GM18520 (cell line): Measurements from ENCODE around the gene FADS1.
A peak's percentile ranks its signal among the peaks of the same experiment; 100 is the strongest.

Source experiments
- ATAC-seq: cut with Tn5 transposase; IDR thresholded peaks from one replicate; pipeline ENCODE4 v1.9.1; 2021; ENCODE audit not compliant: unreplicated experiment

The FADS1 gene

GRCh38 chr11:61797263-61797944 lies 19.4 kb downstream of the FADS1 start:
- no peak for ATAC-seq

- no peak for ATAC-seq
Observed at GRCh38 chr11:61795876-61796526, 20.8 kb downstream of the FADS1 start.

DNA sequence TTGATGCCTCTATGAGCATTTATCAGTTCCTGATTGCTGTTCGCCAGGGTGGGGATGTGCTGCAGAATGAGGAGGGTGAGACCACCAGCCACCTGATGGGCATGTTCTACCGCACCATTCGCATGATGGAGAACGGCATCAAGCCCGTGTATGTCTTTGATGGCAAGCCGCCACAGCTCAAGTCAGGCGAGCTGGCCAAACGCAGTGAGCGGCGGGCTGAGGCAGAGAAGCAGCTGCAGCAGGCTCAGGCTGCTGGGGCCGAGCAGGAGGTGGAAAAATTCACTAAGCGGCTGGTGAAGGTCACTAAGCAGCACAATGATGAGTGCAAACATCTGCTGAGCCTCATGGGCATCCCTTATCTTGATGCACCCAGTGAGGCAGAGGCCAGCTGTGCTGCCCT lies 21.3 kb downstream of the FADS1 start:
- no peak for ATAC-seq

- no peak for ATAC-seq
Observed at GRCh38 chr11:61794579-61794978, 22.2 kb downstream of the FADS1 start.

DNA sequence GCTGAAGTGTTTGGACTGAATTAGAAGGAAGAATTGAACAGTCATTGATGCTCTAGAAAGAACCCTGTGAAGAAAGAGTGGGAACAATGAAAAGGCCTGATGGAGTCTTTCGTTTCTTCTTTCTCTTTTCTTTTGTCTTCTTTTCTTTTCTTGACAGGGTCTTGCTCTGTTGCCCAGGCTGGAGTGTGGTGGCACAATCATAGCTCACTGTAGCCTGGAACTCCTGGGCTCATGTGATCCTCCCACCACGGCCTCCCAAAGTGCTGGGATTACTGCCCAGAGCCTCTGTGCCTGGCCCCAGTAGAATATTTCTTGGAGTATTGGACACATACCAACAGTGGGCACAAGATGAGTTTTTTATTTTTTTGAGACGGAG lies 23.0 kb downstream of the FADS1 start:
- no peak for ATAC-seq

DNA sequence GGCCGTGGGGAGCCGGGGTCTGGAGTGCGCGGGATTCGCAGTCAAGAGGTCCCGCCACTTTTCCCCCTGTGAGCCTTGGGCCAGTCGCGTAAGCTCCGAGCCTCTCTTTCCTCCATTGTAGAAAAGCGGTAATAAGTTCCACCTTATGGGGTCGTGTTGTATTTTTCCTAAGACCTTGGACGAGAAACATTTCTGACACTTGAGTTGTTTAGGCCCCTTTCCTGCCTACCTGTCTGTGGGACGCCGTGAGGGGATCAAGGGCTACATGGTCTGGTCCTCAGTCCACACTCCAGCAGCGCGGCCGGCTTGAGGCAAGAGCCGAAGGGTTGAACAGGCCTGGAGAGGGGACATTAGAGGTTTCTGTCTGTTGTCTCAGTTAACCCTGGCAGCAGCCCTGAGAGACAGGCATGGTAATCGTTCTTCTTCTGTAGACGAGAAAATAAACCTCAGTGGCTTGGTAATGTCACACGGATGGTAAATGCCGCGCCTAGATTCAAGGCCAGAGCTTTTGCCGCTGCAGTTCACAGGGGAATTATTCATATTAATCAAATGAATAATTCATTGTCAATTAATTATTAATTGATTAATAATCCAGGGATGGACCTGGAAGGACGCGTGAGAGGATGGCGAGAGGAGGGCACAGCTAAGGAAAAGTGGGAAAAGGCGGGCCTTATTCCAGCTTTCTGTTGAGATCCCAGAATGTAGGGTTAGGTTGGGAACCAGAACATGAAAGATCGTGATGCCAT lies 23.5 kb downstream of the FADS1 start:
- ATAC-seq: no peak

GRCh38 chr11:61792310-61793082 lies 24.3 kb downstream of the FADS1 start, which contains the start of the genes FEN1 and TMEM258:
FEN1 (plus strand) TSS chr11:61792911; CDS start chr11:61795362, 2,451 bp downstream.
TMEM258 (minus strand) TSS chr11:61792599; CDS start chr11:61792558, 41 bp downstream.
- peak; percentile 62 for ATAC-seq

- ATAC-seq: no peak
Observed at GRCh38 chr11:61791737-61792309, 25.0 kb downstream of the FADS1 start.

DNA sequence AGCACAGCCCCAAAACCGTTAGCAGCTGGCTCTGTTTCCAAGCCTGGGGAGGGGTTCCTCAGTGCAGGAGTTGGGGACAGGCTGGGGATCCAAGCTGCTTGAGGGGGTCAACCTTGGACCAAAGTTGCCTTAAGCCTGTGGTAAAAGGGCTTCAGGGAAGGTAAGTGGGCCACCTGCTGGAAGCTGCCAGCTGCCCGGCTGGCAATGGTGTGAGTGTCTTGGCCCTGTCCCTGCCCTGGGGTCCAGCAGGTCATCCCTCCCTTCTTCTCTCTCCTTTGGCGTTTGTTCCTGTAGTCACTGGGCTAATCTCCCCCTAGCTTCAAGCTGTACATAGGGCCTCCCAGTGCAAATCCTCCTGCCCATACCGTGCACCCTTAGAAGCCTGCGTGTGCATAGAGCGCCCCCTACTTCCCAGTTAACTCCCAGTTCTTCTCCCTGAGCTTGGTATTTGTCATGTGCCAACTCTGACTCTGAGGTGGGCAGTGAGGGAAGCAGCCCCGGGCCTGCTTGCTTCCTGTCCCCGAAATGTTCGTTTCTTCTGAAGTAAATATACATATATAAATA lies 28.8 kb downstream of the FADS1 start:
- no peak for ATAC-seq

GRCh38 chr11:61785837-61786402 lies 30.9 kb downstream of the FADS1 start:
- no peak for ATAC-seq

- no peak for ATAC-seq
Observed at GRCh38 chr11:61784506-61784805, 32.3 kb downstream of the FADS1 start.

- ATAC-seq: no peak
Observed at GRCh38 chr11:61783717-61784505, 32.9 kb downstream of the FADS1 start.

- ATAC-seq: no peak
Observed at GRCh38 chr11:61782841-61783240, 34.0 kb downstream of the FADS1 start.

DNA sequence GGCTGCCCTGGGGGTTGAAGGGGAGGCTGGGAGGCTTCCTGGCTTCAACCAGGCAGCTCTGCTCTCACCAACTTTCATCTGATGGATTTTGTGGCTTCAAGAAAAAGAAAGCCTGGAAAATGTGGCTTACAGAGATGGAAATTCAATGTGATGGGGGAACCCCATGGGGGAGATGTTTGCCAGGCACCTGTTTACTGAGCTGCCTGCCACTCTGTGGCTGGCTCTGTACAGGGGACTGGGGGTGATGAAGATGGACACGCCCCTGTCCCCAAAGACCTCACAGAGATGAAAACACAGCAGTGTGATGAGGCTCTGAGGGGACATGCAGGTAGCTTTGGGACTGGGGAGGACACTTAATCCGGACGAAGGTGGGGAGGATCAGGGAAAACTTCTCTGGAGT lies 34.5 kb downstream of the FADS1 start:
- no peak for ATAC-seq

- ATAC-seq: no peak
Observed at GRCh38 chr11:61781585-61781984, 35.2 kb downstream of the FADS1 start.

DNA sequence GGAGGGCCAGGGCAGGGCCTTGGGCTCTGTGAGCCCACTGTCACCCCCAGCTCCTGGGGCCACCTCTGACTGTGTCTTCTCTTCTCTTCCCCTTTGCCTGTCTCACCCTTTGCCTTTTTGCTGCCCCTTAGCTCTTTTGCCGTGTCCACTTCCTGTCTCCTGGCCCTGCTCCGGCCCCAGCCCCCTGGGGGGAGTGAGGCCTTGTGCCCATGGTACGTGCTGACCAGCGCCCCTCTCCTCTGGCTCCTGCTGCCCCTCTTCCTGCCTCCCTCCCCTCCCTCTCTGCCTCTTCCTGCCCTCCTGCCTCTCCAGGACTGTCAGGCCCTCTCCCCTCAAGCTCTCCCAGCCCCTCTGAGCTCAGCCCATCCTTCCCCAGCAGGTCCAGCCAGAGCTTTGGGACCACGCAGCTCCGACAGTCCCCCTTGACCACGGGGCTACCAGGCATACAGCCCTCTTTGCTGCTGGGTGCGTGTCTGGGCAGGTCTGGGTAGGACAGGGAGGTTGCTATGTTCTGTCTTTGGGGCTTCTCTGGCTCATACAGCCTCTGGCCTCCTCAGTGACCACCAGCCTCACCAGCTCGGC lies 36.1 kb downstream of the FADS1 start:
- no peak for ATAC-seq

DNA sequence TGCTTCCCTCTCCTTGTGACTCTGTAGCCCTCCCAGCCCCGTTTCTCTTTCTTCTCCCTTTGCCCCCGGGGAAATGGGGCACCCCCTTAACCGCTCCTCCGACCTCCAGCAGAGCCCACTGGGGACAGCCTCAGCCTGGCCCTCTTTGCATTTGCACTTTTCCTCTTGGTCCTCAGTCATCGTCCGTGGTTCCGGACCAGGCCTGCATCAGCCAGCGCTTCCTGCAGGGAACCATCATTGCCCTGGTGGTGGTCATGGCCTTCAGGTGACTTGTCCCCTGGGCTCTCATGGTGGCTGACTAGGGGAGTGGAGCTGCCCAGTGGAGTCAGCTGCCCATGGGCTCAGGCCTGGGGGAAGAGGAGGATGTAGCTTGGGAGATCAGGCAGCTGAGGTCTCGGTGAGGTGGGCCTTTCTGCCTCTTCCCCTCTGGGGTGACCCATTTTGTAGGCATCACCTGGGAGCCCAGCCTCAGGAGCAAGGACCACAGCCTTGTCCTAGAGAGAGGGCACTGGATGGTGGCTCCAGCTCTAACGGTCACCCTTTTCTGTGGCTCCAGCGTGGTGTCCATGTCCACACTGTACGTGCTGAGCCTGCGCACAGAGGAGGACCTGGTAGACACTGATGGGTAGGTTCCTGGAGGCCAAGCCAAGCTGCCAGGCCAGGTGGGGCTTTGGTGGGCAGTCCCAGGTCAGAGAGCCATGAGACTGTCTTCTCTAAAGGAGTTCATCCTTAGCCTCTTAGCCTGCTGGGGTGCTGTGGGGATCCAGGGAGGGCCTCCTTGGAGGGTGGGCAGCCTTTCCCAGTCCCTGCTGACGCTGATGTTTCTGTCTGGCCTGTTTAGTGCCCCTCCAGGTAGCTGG lies 36.9 kb downstream of the FADS1 start:
- no peak for ATAC-seq

GRCh38 chr11:61778920-61779650 lies 37.7 kb downstream of the FADS1 start:
- ATAC-seq: no peak
